Activated naive CD4-positive, alpha-beta T cell treated with anti-CD3 and anti-CD28 coated beads, Interleukin-2, amount 50 U/mL, for 16 hours (primary cell): ENCODE results near the gene BRMS1L.
"Not testable (repeated sequence)": the region's sequence is repeated elsewhere in the genome, so short reads cannot be mapped to it uniquely, and the experiment has no call there.

ENCODE experiments used
- DNase-seq: peaks from one replicate; pipeline ENCODE4 v3.0.0-alpha.2; 2020

The BRMS1L gene

DNA sequence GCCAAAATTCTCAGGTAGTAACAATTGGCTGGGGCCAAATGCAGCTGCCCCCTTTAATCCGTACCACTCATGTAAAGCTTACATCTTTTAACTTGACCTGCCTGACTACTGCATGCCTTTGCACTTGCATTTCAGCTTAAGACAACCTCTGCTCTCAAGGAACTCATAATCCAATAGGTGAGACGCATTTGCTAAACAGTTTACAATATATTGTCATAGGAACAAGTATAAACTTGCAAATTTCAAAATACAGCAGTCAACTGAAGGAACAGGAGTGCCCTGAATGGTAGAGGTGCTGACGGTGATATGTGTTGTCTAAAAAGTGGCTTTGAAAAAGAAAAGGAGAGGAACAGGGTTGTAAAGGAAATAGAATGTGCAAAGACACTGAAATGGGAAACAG, 3.6 kb upstream of the BRMS1L start:
- DNase-seq, result no peak

DNA sequence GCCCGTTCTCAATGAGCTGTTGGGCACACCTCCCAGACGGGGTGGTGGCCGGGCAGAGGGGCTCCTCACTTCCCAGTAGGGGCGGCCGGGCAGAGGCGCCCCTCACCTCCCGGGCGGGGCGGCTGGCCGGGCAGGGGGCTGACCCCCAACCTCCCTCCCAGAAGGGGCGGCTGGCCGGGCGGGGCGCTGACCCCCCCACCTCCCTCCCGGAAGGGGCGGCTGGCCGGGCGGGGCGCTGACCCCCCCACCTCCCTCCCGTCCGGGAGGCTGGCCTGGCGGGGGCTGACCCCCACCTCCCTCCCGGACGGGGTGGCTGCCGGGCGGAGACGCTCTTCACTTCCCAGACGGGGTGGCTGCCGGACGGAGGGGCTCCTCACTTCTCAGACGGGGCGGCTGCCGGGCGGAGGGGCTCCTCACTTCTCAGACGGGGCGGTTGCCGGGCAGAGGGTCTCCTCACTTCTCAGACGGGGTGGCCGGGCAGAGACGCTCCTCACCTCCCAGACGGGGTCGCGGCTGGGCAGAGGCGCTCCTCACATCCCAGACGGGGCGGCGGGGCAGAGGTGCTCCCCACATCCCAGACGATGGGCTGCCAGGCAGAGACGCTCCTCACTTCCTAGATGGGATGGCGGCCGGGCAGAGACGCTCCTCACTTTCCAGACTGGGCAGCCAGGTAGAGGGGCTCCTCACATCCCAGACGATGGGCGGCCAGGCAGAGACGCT, 1.5 kb upstream of the BRMS1L start:
- not testable (repeated sequence) for DNase-seq

DNA sequence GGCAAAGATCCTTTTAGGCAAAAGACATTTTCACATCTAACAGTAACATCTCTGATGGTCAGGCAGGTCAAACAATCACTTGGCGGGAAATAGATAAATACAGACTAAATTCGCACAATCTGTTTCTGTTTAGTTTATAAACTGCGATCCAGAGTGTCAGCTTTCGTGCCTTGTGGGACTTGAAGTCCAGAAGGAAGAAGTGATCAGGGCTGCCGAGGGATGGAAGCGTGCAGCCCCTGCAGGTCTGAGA, 245 bp upstream of the BRMS1L start:
- no peak for DNase-seq

DNA sequence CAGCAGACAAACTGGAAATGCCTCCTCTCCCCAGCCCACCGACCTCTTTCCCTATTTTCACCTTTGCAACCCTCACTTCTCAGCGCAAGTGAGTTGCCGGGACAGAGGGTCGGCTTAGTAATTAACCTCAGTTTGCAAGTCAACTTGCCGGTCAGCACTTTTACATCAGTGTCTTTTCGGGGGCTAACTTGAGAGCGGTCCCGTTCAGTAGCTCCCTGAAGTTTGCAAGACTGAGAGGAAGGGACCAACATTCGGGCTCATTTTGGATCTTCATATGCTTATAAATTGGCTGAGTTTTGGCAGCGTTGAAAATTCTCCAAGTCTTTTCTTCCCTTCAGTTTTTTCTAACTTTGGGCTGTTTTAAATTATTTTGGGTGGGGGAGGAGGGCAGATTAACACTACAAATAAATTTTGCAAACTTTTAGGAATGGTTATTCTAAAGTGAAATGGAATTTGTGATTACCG, 846 bp downstream of the BRMS1L start:
- no peak for DNase-seq

DNA sequence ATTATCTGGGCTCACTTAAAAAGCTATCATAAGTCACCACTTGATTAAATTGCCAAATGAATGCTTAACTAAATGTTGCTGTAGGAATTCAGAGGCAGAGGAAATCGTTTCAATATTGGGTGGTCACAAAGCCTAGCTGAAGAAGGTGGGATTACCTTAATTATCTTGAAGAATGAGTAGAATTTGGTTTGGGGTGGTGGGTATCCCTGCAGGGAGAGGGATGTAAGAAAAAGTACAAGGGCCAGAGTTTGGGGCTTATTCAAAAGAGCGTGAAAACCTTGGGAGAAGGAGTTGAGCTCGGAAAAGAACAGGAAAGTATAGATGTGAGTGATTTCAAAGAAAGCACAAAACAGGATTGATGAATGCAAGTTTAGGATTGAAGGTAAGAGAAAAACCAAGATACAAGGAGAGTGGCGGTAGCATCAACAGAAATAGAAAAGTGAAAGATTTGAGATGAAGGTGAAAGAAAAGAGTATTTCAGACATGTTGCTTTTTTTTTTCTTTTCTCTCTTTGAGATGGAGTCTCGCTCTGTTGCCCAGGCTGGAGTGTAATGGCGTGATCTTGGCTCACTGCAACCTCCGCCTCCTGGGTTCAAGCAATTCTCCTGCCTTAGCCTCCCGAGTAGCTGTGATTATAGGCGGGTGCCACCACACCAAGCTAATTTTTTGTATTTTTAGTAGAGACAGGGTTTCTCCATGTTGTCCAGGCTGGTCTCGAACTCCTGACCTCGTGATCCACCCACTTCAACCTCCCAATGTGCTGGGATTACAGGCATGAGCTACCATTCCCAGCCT, 1.7 kb downstream of the BRMS1L start:
- no peak for DNase-seq

DNA sequence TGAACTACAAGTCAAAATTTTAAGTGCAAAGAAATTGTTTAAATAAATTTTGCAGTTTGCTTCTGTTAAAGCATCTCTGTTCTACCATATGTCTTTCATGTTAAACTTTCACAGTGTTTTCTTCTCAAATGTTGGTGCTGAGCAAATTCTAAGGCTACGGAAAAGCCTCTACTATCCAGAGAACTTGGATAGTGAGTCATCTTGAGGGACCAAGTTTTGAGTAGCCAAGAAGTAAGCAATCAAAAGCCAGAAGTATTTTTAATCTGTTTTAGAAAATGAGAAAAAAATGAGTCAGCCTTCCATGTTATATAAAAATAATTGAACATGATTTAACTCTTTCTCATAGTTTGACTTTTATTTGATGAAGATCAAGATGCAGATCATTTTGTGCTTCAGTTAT, 3.3 kb downstream of the BRMS1L start:
- DNase-seq, result no peak

DNA sequence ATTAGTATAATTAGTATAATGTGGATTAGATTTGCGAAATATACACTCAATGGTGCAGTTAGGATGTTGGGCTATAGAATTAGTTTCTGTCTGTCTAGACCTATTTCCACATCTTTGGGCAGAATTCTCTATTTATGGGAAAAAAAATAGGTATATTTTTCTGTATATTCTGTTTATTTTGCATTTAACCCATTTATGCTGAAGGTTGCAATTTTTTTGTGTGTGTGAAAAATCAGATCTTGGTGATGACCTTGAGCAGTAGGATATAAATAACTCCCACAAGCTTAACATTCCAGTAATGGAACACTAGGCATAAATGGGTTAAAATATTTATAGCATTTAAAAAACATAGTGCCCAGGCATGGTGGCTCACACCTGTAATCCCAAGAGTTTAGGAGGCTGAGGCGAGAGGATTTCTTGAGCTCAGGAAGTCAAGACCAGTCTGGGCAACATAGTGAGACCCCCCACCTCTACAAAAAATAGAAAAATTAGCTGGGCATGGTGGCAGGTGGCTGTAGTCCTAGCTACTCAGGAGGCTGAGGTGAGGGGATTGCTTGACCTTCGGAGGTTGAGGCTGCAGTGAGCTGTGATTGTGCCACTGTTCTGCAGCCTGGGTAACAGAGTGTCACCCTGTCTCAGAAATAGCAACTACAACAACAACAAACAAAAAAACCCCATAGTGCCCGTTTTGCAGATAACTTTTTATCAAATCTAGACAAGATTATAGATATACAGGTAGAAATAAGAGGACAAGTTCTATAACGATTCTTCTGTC, 9.3 kb downstream of the BRMS1L start:
- DNase-seq, result no peak

DNA sequence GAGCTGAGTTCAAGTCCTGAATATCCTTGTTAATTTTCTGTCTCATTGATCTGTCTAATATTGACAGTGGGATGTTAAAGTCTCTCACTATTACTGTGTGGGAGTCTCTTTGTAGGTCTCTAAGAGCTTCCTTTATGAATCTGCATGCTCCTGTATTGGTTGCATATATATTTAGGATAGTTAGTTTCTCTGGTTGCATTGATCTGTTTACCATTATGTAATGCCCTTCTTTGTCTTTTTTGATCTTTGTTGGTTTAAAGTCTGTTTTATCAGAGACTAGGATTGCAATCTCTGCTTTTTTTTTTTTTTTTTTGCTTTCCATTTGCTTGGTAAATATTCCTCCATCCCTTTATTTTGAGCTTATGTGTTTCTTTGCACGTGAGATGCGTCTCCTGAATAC, 15.6 kb downstream of the BRMS1L start:
- not testable (repeated sequence) for DNase-seq

DNA sequence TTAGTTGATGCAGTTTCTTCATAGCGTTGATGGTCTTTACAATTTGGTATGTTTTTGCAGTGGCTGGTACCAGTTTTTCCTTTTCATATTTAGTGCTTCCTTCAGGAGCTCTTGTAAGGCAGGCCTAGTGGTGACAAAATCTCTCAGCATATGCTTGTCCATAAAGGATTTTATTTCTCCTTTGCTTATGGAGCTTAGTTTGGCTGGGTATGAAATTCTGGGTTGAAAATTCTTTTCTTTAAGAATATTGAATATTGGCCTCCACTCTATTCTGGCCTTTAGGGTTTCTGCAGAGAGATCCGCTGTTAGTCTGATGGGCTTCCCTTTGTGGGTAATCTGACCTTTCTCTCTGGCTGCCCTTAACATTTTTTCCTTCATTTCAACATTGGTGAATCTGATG, 16.1 kb downstream of the BRMS1L start:
- DNase-seq, result not testable (repeated sequence)

DNA sequence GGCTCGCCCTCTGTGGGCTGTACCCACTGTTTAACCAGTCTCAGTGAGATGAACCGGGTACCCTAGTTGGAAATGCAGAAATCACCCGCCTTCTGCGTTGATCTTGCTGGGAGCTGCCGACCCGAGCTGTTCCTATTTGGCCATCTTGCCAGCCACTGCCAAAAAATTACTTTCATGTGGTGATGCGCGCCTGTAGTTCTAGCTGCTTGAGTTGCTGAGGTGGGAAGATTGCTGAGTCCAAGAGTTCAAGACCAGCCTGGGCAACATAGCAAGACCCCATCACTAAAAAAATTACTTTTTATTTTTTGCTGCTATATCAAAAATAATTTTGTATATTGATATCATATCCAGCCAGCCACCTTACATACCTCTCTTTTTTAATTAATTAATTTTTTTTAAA, 18.4 kb downstream of the BRMS1L start:
- no peak for DNase-seq

DNA sequence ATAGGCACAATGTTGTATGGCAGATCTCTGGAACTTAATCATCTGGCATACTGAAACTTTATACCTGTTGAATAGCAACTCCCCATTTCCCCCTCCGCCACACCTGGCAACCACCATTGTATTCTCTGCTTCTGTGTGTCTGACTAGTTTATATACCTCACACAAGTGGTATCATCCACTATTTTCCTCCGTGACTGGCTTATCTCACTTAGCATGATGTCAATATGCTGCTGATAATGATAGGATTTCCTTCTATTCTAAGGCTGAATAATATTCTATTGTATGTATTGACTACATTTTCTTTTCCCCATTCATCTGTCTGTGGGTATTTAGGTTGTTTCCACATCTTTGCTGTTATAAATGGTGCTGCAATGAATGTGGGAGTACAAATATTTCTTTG, 21.5 kb downstream of the BRMS1L start:
- DNase-seq, result no peak

DNA sequence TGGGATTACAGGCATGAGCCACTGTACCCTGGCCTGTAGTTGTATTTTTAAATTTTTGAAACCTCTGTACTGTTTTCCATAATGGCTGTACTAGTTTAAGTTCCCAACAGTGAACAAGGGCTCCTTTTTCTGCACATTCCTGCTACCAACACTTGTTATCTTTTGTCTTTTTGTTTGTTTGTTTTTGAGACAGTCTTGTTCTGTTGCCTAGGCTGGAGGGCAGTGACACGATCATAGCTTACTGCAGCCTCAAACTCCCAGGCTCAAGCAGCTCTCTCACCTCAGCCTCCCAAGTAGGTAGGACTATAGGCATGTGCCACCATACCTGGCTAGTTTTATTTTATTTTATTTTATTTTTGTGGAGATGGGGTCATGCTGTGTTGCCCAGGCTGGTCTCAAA, 23.0 kb downstream of the BRMS1L start:
- DNase-seq, result no peak

DNA sequence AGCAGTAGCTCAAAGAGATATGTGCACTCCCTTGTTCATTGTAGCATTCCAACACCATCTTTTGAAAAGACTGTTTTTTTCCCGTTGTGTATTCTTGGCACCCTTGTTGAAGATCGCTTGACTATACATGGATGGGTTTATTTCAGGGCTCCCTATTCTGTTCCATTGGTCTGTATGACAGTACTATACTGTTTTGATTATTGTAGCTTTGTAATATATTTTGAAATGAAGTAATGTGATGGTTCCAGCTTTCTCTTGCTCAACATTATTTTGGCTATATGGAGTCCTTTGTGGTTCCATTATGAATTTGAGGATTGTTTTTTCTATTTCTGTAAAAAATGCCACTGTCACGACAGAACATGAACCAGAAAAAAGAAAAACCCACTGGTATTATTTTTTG, 25.7 kb downstream of the BRMS1L start:
- no peak for DNase-seq

DNA sequence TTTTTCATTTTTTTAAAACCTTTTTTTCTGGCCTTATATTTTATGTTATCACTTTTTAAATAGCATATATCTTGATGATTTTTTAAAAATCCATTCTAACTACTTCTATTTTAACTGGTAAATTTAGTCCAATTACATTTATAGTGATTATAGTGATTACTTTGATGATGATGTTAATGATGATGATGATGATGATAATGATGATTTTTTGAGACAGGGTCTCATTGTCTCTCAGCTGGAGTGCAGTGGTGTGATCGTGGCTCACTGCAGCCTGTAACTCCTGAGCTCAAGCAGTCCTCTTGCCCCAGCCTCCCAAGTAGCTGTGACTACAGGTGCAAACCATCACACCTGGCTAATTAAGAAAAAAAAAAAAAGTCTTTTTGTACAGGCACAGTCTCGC, 27.1 kb downstream of the BRMS1L start:
- no peak for DNase-seq

DNA sequence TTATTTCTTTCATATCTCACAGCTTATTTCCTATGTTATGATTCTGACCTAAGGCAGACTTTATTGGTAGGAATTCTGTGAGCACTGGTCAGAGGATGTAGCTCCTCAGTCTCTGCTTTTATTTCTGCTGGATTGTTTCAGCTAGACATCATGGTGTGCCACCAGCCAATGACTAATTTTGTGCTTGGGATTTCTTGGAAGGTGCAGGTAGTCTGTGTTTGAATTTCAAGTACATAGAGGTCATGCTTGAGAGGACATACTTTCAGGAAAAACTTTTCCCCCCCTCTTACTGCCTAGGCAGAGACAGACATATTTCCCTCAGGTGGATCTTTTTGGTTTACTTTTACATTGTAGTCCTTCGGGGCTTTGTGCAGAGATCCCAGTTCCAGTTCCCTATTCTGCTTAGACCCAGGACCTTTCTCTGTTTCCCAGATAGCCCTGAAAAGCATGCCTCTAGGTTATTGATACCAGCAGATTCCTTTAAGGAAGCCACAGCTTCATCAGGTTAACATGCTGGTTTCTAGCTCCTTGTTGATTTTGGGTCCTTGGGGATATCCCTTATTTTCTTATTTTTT, 28.6 kb downstream of the BRMS1L start:
- DNase-seq, result no peak

DNA sequence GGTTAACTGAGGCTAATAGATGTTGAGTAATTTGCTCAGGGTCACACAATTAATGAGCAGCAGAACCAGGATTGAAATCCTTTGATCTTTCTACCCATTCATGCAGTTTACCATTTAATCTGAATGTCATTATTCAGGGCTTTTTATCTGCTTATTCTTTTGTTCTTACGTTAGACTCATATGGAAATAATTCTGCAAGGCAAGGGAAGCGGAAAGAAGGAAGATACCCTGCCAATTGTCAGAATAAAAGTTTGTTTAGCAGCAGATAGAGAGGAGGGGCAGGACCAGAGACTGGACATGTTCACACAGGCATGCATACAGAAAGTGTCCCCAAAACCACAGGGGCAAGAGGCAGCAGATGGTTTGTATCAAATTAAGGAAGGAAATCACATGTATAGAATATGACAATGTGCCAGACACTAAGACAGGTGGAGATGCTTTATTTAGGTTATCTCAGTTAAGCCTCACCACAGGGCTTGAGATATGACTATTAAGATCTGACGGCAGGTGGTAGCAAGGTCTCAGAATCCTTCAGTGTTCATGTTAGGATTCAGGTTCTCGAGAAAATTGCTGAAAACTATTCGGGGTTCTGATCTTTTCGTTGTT, 29.8 kb downstream of the BRMS1L start:
- DNase-seq, result no peak

DNA sequence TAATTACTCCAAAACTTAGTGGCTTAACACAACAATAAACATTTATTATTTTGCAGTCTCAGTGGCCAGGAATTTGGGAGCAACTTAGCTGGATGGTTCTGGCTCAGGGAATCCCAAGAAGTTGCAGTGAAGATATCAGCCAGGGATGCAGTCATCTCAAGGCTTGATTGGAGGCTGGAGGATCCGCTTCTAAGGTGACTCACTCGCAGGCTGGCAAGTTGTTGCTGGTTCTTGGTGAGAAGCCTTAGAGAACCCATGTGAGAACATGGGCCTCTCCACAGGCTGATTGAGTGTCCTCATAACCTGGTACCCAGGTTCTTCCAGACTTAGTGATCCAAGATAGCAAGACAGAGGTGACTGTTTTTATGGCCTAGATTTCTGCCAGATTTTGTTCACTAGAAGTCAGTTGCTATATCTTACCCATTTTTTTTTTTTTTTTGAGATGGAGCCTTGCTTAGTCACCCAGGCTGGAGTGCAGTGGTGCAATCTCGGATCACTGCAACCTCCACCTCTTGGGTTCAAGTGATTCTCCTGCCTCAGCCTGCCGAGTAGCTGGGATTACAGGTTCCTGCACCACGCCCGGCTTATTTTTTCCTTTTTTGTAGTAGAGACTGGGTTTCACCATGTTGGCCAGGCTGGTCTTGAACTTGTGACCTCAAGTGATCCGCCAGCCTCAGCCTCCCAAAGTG, 32.5 kb downstream of the BRMS1L start:
- no peak for DNase-seq

DNA sequence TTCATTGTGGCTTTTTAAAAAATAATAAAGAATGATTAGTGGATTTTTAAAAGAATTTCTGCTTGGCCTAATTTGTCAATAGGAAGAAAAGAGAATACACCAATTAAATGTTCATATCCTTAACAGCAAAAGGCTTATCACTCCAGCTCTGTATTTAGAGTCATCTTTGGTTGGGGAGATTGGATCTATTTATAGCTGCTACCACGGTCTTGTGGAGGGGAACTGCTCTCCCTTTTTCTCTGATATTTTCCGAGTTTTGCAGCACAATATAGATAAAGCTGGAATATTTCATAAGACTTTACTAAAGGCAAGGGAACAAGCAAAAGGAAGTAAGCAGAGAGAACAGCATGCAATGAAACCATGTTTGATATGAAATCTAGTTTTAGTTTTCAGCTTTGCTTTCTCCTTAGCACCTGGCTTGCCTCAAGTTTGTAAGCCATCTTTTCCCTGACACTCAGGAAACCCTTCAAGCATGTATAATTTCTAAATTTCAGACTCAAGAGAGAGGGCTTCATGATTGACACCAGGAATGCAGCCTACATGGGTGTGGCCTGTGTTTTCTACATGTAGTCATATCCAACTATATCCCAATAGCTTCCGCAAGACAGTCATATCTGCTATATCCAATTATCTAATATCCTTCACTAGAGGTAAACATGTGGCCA, 35.2 kb downstream of the BRMS1L start:
- no peak for DNase-seq

DNA sequence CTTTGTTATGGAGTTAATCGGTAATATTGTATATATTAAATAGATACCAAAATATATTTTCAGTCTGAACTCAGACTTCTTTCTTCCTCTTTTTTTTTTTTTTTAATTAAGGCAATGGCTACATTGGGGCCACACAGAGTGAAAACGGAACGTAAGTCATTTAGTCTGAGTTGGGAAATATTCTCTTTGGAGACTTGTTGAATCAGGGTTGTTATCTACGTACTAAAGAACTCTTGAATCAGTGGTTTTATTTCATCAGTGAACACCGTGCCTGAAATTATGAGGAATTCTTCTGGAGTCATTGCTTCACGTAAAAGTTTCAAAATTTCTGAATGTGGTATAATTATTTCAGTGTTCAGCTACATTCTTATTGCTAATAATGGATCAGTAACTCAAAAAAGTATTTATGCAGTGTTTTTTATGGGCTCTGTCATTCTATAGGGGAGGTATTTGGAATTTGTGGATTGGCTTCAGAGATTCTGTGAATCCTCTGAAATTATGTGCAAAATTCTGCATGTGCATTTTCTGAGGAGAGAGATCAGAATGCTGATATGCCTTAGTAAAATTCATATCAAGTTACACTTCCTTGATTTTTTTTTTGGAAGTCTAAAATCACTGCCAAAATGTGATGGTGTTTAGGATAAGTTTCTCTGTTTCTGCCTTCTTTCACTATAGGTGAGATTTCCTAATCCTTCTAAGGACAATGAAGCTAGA, 39.6 kb downstream of the BRMS1L start:
- DNase-seq, result no peak

DNA sequence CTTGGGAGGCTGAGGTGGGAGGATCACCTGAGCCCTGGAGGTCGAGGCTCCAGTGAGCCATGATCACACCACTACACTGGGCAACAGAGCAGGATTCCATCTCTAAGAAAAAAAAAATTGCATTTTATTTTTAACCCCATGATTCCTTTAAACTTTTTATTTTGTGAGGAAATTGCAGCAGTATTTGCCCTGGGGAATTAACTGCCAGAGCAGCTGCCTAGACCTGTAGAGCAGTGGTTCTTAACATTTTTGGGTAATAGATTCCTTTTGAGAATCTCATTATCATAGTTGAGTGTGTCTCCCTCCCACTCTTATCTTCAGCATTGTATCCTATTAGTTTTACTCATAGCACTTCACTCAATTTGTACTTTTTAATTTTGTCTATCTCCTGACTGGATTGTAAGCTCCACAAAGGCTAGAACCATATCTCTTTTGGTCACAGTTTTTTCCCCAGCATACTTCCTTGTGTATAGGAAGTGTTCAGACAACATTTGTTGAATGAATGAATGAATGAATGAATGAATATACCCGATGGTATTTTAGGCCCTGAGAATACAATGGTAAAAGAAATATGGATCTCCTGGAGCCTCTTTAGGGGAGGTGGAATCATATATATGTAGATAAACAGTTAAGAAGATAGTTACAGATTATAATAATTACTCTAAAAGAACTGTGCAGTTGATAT, 40.6 kb downstream of the BRMS1L start:
- no peak for DNase-seq

DNA sequence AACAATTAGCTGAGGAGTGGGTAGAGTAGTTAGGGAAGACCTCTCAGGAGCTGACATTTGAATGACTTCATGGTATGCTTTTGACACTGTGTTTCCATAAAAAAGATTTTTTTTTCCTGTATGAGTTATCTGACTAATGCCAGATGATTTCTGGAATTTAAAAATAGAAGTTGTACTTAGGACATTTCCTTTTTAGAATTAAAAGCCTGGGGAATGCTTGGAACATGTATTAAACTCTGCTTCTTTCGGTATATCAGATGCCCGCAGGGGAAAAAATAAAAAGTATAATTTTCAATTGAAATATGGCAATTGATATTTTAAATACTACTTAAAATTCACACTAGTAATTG, 41.1 kb downstream of the BRMS1L start:
- DNase-seq, result no peak
